Stimulated activated CD8-positive, alpha-beta memory T cell treated with anti-CD3 and anti-CD28 coated beads, Interleukin-12 subunit alpha, Interleukin-12 subunit beta, amount 100 ng/mL, for 4 hours (primary cell): ENCODE results near the gene CFAP92.
A peak's percentile ranks its signal among the peaks of the same experiment; 100 is the strongest.
"Not testable (repeated sequence)": the region's sequence is repeated elsewhere in the genome, so short reads cannot be mapped to it uniquely, and the experiment has no call there.

Source experiments
- DNase-seq: peaks from one replicate; pipeline ENCODE4 v3.0.0-alpha.2; 2020; ENCODE audit warnings: low read depth

CFAP92 gene

GRCh38 chr3:128895843-128896697 is 97.8 kb downstream of the CFAP92 start:
- no peak for DNase-seq

- no peak for DNase-seq
Observed at GRCh38 chr3:128889139-128889894, 104.6 kb downstream of the CFAP92 start.

GRCh38 chr3:128884992-128885391 is 108.9 kb downstream of the CFAP92 start:
- DNase-seq = no peak

GRCh38 chr3:128882719-128883118 is 111.2 kb downstream of the CFAP92 start:
- DNase-seq = no peak

GRCh38 chr3:128881576-128881975 is 112.3 kb downstream of the CFAP92 start:
- no peak for DNase-seq

GRCh38 chr3:128880455-128880854 is 113.4 kb downstream of the CFAP92 start:
- not testable (repeated sequence) for DNase-seq

GRCh38 chr3:128879991-128880390 is 113.9 kb downstream of the CFAP92 start:
- no peak for DNase-seq

- DNase-seq = peak; percentile 96
Observed at GRCh38 chr3:128879125-128879969, 114.5 kb downstream of the CFAP92 start, which contains the start of gene ACAD9. Gene ACAD9 (plus strand): TSS chr3:128879620. CDS start chr3:128879692, 72 bp downstream.

GRCh38 chr3:128878556-128879124 is 115.2 kb downstream of the CFAP92 start:
- peak; percentile 2 for DNase-seq

GRCh38 chr3:128878011-128878457 is 115.8 kb downstream of the CFAP92 start:
- no peak for DNase-seq

- DNase-seq = peak; percentile 34
Observed at GRCh38 chr3:128875556-128876120, 118.2 kb downstream of the CFAP92 start.

GRCh38 chr3:128874481-128875180 is 119.2 kb downstream of the CFAP92 start:
- DNase-seq = no peak

- no peak for DNase-seq
Observed at GRCh38 chr3:128873244-128874022, 120.4 kb downstream of the CFAP92 start.

GRCh38 chr3:128872744-128873143 is 121.1 kb downstream of the CFAP92 start:
- DNase-seq = no peak

GRCh38 chr3:128872282-128872681 is 121.6 kb downstream of the CFAP92 start:
- no peak for DNase-seq

- no peak for DNase-seq
Observed at GRCh38 chr3:128870347-128870746, 123.5 kb downstream of the CFAP92 start.

- DNase-seq = no peak
Observed at GRCh38 chr3:128867200-128868125, 126.4 kb downstream of the CFAP92 start.
